Measurements from ENCODE around the gene TMEM132C. TPM values are rescaled to one million over a fixed set of nuclear protein-coding genes. Genes with fewer than 3 reads are reported as not detected.

The TMEM132C gene
- total and polyA plus RNA-seq, 2 experiments from 2014 or later: not detected

DNA sequence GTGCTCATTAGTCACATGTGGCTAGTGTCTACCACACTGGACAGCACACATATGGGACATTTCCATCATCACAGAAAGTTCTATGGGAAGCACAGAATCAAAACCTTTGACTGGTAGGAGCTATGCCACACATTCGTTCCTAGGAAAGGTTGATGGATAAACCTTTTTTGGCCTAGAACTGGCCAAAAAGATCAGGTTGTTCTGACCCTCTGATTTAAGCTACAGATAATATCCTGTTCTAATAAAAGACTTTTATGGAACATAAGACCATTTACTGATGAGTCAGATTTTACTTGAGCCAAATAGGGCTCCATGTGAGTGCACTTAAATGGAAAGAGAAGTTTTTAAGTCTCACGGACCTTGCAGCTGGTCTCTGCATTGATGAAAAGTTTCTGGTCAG lies 413.6 kb downstream of the TMEM132C start:
- no peaks in the 10 kb centered on the region for H3K4me1 ChIP-seq (ENCODE audit: insufficient read depth)
- Mint-ChIP-seq H3K27me3 (ENCODE audit: insufficient read depth, low read depth, poor library complexity) (peaks cover 3% of the 10 kb centered on the region), H3K4me3 (no peak overlapping the region), H3K9me3 (peaks cover 96% of the 10 kb centered on the region), H3K36me3 (ENCODE audit: low read depth) (peaks cover 32% of the 10 kb centered on the region), H3K27ac (no peak overlapping the region), H3K4me1 (no peaks in the 10 kb centered on the region)
- H4K20me1 ChIP-seq (replicated peaks; ENCODE audit: insufficient read depth): no peaks in the 10 kb centered on the region
- H3K4me3 ChIP-seq: no peak overlapping the region
- no peaks in the 10 kb centered on the region; the same call in 1 of the 2 replicates for H3K36me3 ChIP-seq (ENCODE audit: insufficient read depth)
- H2AFZ ChIP-seq: no peak overlapping the region
- TF ChIP-seq ZNF114 (CRISPR knock-in tag; IDR thresholded peaks at IDR 0.05) (no peak), ZNF331 (CRISPR knock-in tag; IDR thresholded peaks at IDR 0.05; ENCODE audit: low read depth) (no peak), NANOG (IDR thresholded peaks at IDR 0.05; ENCODE audit: borderline replicate concordance) (no peak), JUNB (IDR thresholded peaks at IDR 0.05; ENCODE audit: unreplicated experiment) (no peak), EZH2 (IDR thresholded peaks at IDR 0.05; ENCODE audit: low read depth, unreplicated experiment) (no peak)
- TF ChIP-seq, protein P1, sequence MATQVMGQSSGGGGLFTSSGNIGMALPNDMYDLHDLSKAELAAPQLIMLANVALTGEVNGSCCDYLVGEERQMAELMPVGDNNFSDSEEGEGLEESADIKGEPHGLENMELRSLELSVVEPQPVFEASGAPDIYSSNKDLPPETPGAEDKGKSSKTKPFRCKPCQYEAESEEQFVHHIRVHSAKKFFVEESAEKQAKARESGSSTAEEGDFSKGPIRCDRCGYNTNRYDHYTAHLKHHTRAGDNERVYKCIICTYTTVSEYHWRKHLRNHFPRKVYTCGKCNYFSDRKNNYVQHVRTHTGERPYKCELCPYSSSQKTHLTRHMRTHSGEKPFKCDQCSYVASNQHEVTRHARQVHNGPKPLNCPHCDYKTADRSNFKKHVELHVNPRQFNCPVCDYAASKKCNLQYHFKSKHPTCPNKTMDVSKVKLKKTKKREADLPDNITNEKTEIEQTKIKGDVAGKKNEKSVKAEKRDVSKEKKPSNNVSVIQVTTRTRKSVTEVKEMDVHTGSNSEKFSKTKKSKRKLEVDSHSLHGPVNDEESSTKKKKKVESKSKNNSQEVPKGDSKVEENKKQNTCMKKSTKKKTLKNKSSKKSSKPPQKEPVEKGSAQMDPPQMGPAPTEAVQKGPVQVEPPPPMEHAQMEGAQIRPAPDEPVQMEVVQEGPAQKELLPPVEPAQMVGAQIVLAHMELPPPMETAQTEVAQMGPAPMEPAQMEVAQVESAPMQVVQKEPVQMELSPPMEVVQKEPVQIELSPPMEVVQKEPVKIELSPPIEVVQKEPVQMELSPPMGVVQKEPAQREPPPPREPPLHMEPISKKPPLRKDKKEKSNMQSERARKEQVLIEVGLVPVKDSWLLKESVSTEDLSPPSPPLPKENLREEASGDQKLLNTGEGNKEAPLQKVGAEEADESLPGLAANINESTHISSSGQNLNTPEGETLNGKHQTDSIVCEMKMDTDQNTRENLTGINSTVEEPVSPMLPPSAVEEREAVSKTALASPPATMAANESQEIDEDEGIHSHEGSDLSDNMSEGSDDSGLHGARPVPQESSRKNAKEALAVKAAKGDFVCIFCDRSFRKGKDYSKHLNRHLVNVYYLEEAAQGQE (IDR thresholded peaks at IDR 0.05; ENCODE audit: unreplicated experiment): no peak
- TF ChIP-seq, protein P2, sequence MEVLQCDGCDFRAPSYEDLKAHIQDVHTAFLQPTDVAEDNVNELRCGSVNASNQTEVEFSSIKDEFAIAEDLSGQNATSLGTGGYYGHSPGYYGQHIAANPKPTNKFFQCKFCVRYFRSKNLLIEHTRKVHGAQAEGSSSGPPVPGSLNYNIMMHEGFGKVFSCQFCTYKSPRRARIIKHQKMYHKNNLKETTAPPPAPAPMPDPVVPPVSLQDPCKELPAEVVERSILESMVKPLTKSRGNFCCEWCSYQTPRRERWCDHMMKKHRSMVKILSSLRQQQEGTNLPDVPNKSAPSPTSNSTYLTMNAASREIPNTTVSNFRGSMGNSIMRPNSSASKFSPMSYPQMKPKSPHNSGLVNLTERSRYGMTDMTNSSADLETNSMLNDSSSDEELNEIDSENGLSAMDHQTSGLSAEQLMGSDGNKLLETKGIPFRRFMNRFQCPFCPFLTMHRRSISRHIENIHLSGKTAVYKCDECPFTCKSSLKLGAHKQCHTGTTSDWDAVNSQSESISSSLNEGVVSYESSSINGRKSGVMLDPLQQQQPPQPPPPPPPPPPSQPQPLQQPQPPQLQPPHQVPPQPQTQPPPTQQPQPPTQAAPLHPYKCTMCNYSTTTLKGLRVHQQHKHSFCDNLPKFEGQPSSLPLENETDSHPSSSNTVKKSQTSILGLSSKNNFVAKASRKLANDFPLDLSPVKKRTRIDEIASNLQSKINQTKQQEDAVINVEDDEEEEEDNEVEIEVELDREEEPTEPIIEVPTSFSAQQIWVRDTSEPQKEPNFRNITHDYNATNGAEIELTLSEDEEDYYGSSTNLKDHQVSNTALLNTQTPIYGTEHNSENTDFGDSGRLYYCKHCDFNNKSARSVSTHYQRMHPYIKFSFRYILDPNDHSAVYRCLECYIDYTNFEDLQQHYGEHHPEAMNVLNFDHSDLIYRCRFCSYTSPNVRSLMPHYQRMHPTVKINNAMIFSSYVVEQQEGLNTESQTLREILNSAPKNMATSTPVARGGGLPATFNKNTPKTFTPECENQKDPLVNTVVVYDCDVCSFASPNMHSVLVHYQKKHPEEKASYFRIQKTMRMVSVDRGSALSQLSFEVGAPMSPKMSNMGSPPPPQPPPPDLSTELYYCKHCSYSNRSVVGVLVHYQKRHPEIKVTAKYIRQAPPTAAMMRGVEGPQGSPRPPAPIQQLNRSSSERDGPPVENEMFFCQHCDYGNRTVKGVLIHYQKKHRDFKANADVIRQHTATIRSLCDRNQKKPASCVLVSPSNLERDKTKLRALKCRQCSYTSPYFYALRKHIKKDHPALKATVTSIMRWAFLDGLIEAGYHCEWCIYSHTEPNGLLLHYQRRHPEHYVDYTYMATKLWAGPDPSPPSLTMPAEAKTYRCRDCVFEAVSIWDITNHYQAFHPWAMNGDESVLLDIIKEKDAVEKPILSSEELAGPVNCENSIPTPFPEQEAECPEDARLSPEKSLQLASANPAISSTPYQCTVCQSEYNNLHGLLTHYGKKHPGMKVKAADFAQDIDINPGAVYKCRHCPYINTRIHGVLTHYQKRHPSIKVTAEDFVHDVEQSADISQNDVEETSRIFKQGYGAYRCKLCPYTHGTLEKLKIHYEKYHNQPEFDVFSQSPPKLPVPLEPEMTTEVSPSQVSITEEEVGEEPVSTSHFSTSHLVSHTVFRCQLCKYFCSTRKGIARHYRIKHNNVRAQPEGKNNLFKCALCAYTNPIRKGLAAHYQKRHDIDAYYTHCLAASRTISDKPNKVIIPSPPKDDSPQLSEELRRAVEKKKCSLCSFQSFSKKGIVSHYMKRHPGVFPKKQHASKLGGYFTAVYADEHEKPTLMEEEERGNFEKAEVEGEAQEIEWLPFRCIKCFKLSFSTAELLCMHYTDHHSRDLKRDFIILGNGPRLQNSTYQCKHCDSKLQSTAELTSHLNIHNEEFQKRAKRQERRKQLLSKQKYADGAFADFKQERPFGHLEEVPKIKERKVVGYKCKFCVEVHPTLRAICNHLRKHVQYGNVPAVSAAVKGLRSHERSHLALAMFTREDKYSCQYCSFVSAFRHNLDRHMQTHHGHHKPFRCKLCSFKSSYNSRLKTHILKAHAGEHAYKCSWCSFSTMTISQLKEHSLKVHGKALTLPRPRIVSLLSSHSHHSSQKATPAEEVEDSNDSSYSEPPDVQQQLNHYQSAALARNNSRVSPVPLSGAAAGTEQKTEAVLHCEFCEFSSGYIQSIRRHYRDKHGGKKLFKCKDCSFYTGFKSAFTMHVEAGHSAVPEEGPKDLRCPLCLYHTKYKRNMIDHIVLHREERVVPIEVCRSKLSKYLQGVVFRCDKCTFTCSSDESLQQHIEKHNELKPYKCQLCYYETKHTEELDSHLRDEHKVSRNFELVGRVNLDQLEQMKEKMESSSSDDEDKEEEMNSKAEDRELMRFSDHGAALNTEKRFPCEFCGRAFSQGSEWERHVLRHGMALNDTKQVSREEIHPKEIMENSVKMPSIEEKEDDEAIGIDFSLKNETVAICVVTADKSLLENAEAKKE (CRISPR knock-in tag; IDR thresholded peaks at IDR 0.05): no peak
- TF ChIP-seq, protein P3, sequence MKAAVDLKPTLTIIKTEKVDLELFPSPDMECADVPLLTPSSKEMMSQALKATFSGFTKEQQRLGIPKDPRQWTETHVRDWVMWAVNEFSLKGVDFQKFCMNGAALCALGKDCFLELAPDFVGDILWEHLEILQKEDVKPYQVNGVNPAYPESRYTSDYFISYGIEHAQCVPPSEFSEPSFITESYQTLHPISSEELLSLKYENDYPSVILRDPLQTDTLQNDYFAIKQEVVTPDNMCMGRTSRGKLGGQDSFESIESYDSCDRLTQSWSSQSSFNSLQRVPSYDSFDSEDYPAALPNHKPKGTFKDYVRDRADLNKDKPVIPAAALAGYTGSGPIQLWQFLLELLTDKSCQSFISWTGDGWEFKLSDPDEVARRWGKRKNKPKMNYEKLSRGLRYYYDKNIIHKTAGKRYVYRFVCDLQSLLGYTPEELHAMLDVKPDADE (IDR thresholded peaks at IDR 0.05): no peak
- H3K4me2 ChIP-seq: no peak overlapping the region
- H3K79me2 ChIP-seq (replicated peaks; ENCODE audit: insufficient read depth): no peaks in the 10 kb centered on the region
- no peak for DNase-seq (ENCODE audit: low spot score)
- no peaks in the 10 kb centered on the region for H3K27me3 ChIP-seq (ENCODE audit: insufficient read depth)
- H3K27ac ChIP-seq (ENCODE audit: low read depth): no peak overlapping the region
- no peaks in the 10 kb centered on the region for H3K9me2 ChIP-seq (ENCODE audit: insufficient read depth)
- ATAC-seq: no peak
- H3F3A ChIP-seq (replicated peaks; ENCODE audit: low read depth): no peaks in the 10 kb centered on the region

Data from GM23338 (cell line).